K562 (cell line): ENCODE results near the gene ZNF557. TPM values are rescaled to one million over a fixed set of nuclear protein-coding genes. Genes with fewer than 3 reads are reported as not detected.

Experiments used
- MBD1 ChIP-seq: fragments of 250-450 bp; sonication (Bioruptor Pico); IDR thresholded peaks from 2 replicates; pipeline ENCODE4 v1.8.0; 2022; ENCODE audit warnings: inconsistent platforms
- REST ChIP-seq, 2 experiments: fragments of 450-650 bp; formaldehyde crosslinking in 1 of 2; IDR thresholded peaks; 2 replicates each; pipeline versions ENCODE4 v1.4.0 to v1.6.1; 2014 to 2020; ENCODE audit warnings: mild to moderate bottlenecking in 2 of 2, borderline replicate concordance in 1 of 2, low read depth in 1 of 2
- SAFB ChIP-seq: fragments of 200-400 bp; formaldehyde crosslinking; IDR thresholded peaks from 2 replicates; pipeline ENCODE4 v1.6.1; 2017; ENCODE audit warnings: low read depth, low read length, borderline replicate concordance
- polyA plus RNA-seq, 8 experiments: library from polyadenylated mRNA; depleted of rRNA in 4 of 8; stranded (reverse) in 5 of 8; unstranded in 3 of 8; fragments of >200 nt; fragmentation: Nextera tagmentation in 2 of 8; fragmentation: Illumina TruSeq in 1 of 8; extraction: Ambion mirVana in 2 of 8; extraction: Trizol in 1 of 8; gene quantifications; 2 replicates each; pipeline versions ENCODE4 v1.2.1 to v1.2.3, GENCODE V29; 2011 to 2014; ENCODE audit warnings: inconsistent platforms in 1 of 8, missing spikeins in 1 of 8
- total RNA-seq, 7 experiments: library from RNA; depleted of rRNA in 6 of 7; stranded (reverse); fragments of >200 nt in 6 of 7; fragmentation: Illumina TruSeq in 2 of 7; extraction: Trizol in 2 of 7; gene quantifications; 2 replicates each; pipeline versions ENCODE4 v1.2.1 to v1.2.3, GENCODE V29; 2011 to 2021; ENCODE audit warnings: low replicate concordance in 1 of 7

ZNF557 gene
- total and polyA plus RNA-seq, 9 of the 15 experiments (the other 6 are each of a cell fraction or from before 2014, with no cell fraction given): 2.2 to 6.6 (median 4.4) TPM

- TF ChIP-seq REST (IDR thresholded peaks at IDR 0.05; ENCODE audit: borderline replicate concordance) (peak; percentile 95), REST (CRISPR knock-in tag; IDR thresholded peaks at IDR 0.05; ENCODE audit: low read depth) (peak; percentile 36; the same call in 1 of the 2 replicates), SAFB (no peak), MBD1 (CRISPR knock-in tag) (no peak)
These were observed 43.7 kb downstream of the ZNF557 start (continued) for GRCh38 chr19:7113233-7113632.
